Kidney epithelial cell (primary cell): ENCODE results near the gene SUMO3. TPM values are rescaled to one million over a fixed set of nuclear protein-coding genes. Genes with fewer than 3 reads are reported as not detected.

Experiments used
- DNase-seq: peaks from one replicate; pipeline ENCODE4 v3.0.0-alpha.2; 2010; ENCODE audit warnings: low read depth
- H3K27me3 ChIP-seq: 2 replicates; pipeline ENCODE4 v1.6.0; 2011; ENCODE audit warnings: low read length; ENCODE audit not compliant: control insufficient read depth, insufficient read depth
- H3K36me3 ChIP-seq: 2 replicates; pipeline ENCODE4 v1.5.1; 2011; ENCODE audit warnings: low read length; ENCODE audit not compliant: control insufficient read depth, insufficient read depth
- H3K4me3 ChIP-seq: 2 replicates; pipeline ENCODE4 v1.5.1; 2011; ENCODE audit warnings: low read depth, mild to moderate bottlenecking, control low read depth, low read length
- total RNA-seq: library from RNA; depleted of rRNA; stranded (reverse); fragments of >200 nt; gene quantifications from 2 replicates; pipeline ENCODE4 v1.2.3, GENCODE V29; 2015
- TF ChIP-seq, protein P1 (sequence below): IDR thresholded peaks from 2 replicates; pipeline ENCODE4 v1.5.1; 2011; ENCODE audit warnings: mild to moderate bottlenecking, moderate library complexity, low read length, control low read depth, inconsistent platforms; ENCODE audit not compliant: insufficient read depth, poor library complexity, severe bottlenecking

The SUMO3 gene
- total RNA-seq, 1 donor from 2014 or later, result 61.7 TPM

DNA sequence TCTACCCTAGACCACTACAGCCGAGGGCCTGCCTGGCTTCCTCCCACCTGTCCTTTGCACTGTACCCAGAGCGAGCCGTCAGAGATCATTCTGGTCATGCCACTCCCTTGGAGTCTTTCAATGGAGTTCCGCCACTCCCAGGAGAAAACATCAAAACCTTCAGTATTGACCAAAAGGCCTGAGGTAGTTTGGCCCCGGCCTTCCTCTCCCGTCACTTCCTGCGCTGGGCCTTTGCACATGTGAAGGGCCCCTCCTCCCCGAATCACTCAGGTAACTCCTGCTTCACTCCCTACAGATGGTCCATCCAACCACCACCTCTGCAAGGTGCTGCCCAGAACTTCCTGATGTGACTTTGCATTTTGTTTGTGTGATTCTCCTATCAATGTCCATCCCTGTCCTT lies 42.9 kb downstream of the SUMO3 start:
- TF ChIP-seq, protein P1, sequence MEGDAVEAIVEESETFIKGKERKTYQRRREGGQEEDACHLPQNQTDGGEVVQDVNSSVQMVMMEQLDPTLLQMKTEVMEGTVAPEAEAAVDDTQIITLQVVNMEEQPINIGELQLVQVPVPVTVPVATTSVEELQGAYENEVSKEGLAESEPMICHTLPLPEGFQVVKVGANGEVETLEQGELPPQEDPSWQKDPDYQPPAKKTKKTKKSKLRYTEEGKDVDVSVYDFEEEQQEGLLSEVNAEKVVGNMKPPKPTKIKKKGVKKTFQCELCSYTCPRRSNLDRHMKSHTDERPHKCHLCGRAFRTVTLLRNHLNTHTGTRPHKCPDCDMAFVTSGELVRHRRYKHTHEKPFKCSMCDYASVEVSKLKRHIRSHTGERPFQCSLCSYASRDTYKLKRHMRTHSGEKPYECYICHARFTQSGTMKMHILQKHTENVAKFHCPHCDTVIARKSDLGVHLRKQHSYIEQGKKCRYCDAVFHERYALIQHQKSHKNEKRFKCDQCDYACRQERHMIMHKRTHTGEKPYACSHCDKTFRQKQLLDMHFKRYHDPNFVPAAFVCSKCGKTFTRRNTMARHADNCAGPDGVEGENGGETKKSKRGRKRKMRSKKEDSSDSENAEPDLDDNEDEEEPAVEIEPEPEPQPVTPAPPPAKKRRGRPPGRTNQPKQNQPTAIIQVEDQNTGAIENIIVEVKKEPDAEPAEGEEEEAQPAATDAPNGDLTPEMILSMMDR, result no peak
- DNase-seq, result no peak
- Histone ChIP-seq H3K36me3 (no peaks in the 10 kb centered on the region), H3K4me3 (no peak overlapping the region), H3K27me3 (no peaks in the 10 kb centered on the region)

DNA sequence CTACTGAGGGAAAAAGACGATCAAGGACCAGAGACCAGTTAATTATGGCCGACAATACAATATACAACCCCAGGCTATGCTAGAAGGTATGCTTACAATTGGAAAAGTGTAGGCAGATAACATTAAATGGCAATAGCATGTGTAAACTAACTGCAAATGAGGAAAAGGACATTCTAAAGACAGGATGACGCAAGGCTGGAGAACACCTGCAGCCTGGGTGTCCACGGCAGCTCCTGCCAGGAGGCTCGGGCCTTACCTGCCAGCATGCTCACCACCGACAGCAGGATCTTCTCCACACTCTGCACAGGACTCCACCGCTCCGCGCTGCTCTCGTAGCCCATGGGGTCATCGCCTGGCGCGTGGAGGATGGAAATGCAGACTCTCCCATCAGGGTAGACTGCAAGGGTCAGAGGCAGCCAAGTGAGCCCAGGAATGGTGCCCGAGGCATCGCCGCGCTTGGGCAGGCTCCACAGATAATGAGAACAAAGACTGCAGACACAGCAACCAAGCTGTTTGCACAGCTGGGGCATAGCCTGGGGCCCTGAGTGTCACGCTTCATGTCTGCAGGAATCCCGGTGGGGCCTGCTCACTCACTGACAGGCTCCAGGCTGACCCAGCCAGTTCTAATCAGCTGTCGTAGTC lies 44.5 kb downstream of the SUMO3 start:
- no peak overlapping the region for H3K4me3 ChIP-seq
- no peaks in the 10 kb centered on the region for H3K36me3 ChIP-seq
- TF ChIP-seq, protein P1, result no peak
- DNase-seq, result peak; percentile 80
- no peaks in the 10 kb centered on the region for H3K27me3 ChIP-seq

DNA sequence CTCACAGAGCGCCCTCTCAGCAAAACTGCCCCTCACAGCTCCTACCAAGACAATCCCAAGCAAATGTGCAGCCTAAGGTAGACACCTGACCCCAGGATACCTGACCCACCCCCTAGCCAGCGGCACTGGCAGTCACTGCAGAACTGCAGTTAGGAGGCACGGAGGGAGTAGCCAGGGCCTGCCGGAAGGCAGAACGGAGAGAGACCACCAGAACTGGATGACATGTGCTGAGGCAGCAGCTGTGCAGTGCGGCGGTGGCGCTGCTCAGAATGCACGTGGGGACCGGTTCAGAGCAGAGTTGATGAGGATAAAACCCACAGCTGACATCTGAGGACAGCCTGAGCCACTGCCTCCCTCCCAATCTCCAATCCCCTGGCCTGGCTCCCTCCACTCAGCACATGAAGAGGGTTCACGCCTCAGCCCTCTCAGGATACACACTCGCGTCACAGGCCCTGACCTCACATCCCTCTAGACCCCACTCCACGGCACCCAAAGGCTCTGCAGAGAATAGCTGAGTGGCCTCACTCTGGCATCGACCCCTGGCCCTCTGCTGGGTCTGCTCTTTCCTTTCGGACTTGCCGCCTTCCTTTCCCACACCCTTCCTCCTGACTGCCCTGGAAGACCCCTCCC lies 45.9 kb downstream of the SUMO3 start:
- no peak for DNase-seq
- H3K36me3 ChIP-seq, result no peaks in the 10 kb centered on the region

DNA sequence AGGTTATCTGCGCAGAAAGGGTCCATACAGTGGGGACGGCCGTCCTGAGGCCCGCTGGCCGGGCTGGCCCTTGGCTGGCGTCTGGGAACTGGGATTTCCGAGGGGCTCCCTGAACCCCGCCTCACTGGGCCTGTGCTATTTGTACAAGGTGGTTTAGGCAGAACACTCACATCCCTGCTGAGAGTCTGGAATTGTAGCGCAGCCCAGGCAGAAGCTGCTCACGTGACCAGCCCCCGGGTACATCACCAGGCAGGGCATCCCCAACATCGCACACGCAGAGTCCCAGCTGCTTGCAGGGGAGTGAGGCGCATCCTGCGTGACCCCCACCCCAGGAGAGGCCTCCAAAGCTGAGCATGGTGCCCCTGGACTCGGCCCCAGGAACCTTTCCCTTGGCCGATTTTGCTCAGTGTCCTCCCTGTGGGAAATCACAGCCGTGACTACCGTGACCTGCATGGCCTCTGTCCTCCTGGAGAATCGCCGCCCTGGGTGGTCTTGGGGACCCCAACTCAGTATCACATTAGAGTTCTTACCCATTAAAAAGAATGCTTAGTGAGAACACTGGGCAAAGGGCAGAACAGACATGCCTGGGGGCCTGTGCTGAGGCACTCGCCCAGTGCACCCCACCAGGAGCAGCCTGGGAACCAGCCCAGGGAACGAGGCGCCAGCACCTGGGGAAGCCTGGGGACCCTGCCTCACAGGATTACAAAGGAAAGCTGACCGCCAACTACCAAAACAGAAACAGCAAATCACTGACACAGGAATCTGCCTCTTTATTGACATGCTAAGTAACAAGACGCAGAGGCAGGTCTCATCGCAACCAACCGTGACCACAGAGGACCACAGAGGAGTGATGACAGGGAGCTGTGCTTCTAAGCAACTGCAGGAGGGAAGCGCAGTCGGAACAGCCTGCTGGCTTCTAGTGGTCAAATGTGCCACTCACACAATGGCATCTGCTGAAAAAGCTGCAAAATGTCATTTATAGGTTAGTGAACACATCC lies 49.7 kb downstream of the SUMO3 start:
- H3K27me3 ChIP-seq, result no peaks in the 10 kb centered on the region
- TF ChIP-seq, protein P1, result no peak
- no peak for DNase-seq
- H3K36me3 ChIP-seq, result no peaks in the 10 kb centered on the region
- H3K4me3 ChIP-seq, result no peak overlapping the region

More for the DNA sequence above, 45.9 kb downstream of the SUMO3 start:
- no peaks in the 10 kb centered on the region for H3K27me3 ChIP-seq
- no peak overlapping the region for H3K4me3 ChIP-seq
- TF ChIP-seq, protein P1, result no peak

DNA sequence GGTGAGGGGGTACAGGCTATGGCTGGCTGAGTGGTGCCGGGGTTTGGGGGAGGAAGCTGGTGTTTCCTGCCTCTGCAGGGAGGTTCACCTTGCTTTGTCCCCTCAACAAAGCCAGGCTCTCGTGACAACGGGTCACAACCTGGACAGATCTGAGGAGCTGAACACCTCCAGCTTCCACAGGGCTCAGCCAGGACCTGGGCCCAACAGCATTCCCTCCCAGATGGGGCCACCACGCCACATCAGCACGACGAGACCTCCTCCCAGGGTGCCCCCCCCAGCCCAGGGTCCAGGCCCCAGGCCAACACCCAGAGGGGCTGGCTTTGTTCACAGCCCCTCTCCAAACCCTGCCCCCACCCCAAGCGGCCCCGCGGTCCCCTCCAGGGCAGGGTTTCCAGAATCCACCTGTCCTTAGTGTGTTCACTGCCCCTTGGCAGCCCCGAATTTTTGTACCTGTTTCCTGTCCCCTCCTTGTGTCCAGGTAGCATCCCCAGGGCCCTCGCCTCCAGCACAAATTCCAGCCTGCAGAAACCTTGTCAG lies 51.0 kb downstream of the SUMO3 start:
- TF ChIP-seq, protein P1, result no peak
- DNase-seq, result no peak
- Histone ChIP-seq H3K36me3 (no peaks in the 10 kb centered on the region), H3K4me3 (no peak overlapping the region), H3K27me3 (peaks cover 3% of the 10 kb centered on the region)
